ENCODE results near the gene CUTA.

The CUTA gene

GRCh38 chr6:33425668-33426577 lies 8.0 kb upstream of the CUTA start:
- Histone ChIP-seq H3K9ac (ENCODE audit: low read depth, low read length, poor library complexity, severe bottlenecking) (peak overlapping the region; percentile 84), H3K4me3 (ENCODE audit: low read length, poor library complexity, severe bottlenecking) (peak overlapping the region; percentile 84), H3K9me2 (replicated peaks; ENCODE audit: low read depth, low read length) (no peaks in the 10 kb centered on the region), H3F3A (ENCODE audit: low read depth) (0 out of 2 replicates have a peak, but pooled peaks cover 4% of the 10 kb centered on the region), H3K36me3 (ENCODE audit: insufficient read depth, low read length) (no peaks in the 10 kb centered on the region), H3K9me3 (ENCODE audit: insufficient read depth, low read depth, low read length) (no peaks in the 10 kb centered on the region), H3K27me3 (ENCODE audit: insufficient read depth, low read length, poor library complexity, severe bottlenecking) (no peaks in the 10 kb centered on the region), H4K20me1 (ENCODE audit: insufficient read depth, low read length, poor library complexity, severe bottlenecking) (peaks cover 25% of the 10 kb centered on the region), H3K4me2 (ENCODE audit: low read depth, low read length, poor library complexity, severe bottlenecking) (peak overlapping the region; percentile 88), H2AFZ (ENCODE audit: low read length) (peak overlapping the region; percentile 83; the same call in 1 of the 2 replicates), H3K79me2 (ENCODE audit: insufficient read depth, low read length) (peaks cover 25% of the 10 kb centered on the region; the same call in 1 of the 2 replicates), H3K4me1 (ENCODE audit: insufficient read depth, low read length, poor library complexity, severe bottlenecking) (peaks cover 44% of the 10 kb centered on the region)
- TF ChIP-seq EZH2phosphoT487 (IDR thresholded peaks at IDR 0.05; ENCODE audit: borderline replicate concordance) = no peak
- peak; percentile 61 for TF ChIP-seq CTCF (conservative IDR thresholded peaks at IDR 0.05; ENCODE audit: low read length)

GRCh38 chr6:33424855-33425667 lies 7.2 kb upstream of the CUTA start:
- Histone ChIP-seq H3K27me3 (ENCODE audit: insufficient read depth, low read length, poor library complexity, severe bottlenecking) (no peaks in the 10 kb centered on the region), H4K20me1 (ENCODE audit: insufficient read depth, low read length, poor library complexity, severe bottlenecking) (peaks cover 19% of the 10 kb centered on the region), H3K9me3 (ENCODE audit: insufficient read depth, low read depth, low read length) (no peaks in the 10 kb centered on the region), H3K4me2 (ENCODE audit: low read depth, low read length, poor library complexity, severe bottlenecking) (peak overlapping the region; percentile 88), H3F3A (ENCODE audit: low read depth) (0 out of 2 replicates have a peak, but pooled peaks cover 4% of the 10 kb centered on the region), H2AFZ (ENCODE audit: low read length) (peak overlapping the region; percentile 83), H3K4me1 (ENCODE audit: insufficient read depth, low read length, poor library complexity, severe bottlenecking) (peaks cover 42% of the 10 kb centered on the region), H3K79me2 (ENCODE audit: insufficient read depth, low read length) (peaks cover 26% of the 10 kb centered on the region; the same call in 1 of the 2 replicates), H3K4me3 (ENCODE audit: low read length, poor library complexity, severe bottlenecking) (peak overlapping the region; percentile 84), H3K9ac (ENCODE audit: low read depth, low read length, poor library complexity, severe bottlenecking) (peak overlapping the region; percentile 84), H3K9me2 (replicated peaks; ENCODE audit: low read depth, low read length) (no peaks in the 10 kb centered on the region), H3K36me3 (ENCODE audit: insufficient read depth, low read length) (no peaks in the 10 kb centered on the region)
- TF ChIP-seq EZH2phosphoT487 (IDR thresholded peaks at IDR 0.05; ENCODE audit: borderline replicate concordance) (no peak), CTCF (conservative IDR thresholded peaks at IDR 0.05; ENCODE audit: low read length) (no peak)

GRCh38 chr6:33423777-33424176 lies 5.9 kb upstream of the CUTA start:
- Histone ChIP-seq H3K4me3 (ENCODE audit: low read length, poor library complexity, severe bottlenecking) (no peak overlapping the region), H3K79me2 (ENCODE audit: insufficient read depth, low read length) (peaks cover 35% of the 10 kb centered on the region), H3F3A (ENCODE audit: low read depth) (0 out of 2 replicates have a peak, but pooled peaks cover 4% of the 10 kb centered on the region), H4K20me1 (ENCODE audit: insufficient read depth, low read length, poor library complexity, severe bottlenecking) (peaks cover 15% of the 10 kb centered on the region), H3K9me2 (replicated peaks; ENCODE audit: low read depth, low read length) (no peaks in the 10 kb centered on the region), H3K9ac (ENCODE audit: low read depth, low read length, poor library complexity, severe bottlenecking) (no peak overlapping the region), H3K4me2 (ENCODE audit: low read depth, low read length, poor library complexity, severe bottlenecking) (peak overlapping the region; percentile 88), H2AFZ (ENCODE audit: low read length) (no peak overlapping the region), H3K4me1 (ENCODE audit: insufficient read depth, low read length, poor library complexity, severe bottlenecking) (peaks cover 45% of the 10 kb centered on the region), H3K27me3 (ENCODE audit: insufficient read depth, low read length, poor library complexity, severe bottlenecking) (no peaks in the 10 kb centered on the region), H3K9me3 (ENCODE audit: insufficient read depth, low read depth, low read length) (no peaks in the 10 kb centered on the region), H3K36me3 (ENCODE audit: insufficient read depth, low read length) (no peaks in the 10 kb centered on the region)
- TF ChIP-seq EZH2phosphoT487 (IDR thresholded peaks at IDR 0.05; ENCODE audit: borderline replicate concordance) (no peak), CTCF (conservative IDR thresholded peaks at IDR 0.05; ENCODE audit: low read length) (no peak)
